NCI-H524 treated with DMSO at 0.1 percent for 48 hours (cell line): Measurements from ENCODE around the gene P2RX3.
A peak's percentile ranks its signal among the peaks of the same experiment; 100 is the strongest.

Experiments used
- DNase-seq: peaks from one replicate; lab custom pipeline; 2025; lab: John Stamatoyannopoulos, UW

The P2RX3 gene

GRCh38 chr11:57373146-57373545, 35.0 kb downstream of the P2RX3 start:
- no peak for DNase-seq

GRCh38 chr11:57374966-57375365, 36.8 kb downstream of the P2RX3 start:
- DNase-seq: no peak

GRCh38 chr11:57375490-57375889, 37.3 kb downstream of the P2RX3 start:
- DNase-seq: no peak

GRCh38 chr11:57376095-57377090, 38.2 kb downstream of the P2RX3 start:
- no peak for DNase-seq

GRCh38 chr11:57377107-57377506, 39.0 kb downstream of the P2RX3 start:
- DNase-seq: peak; percentile 48

- DNase-seq: no peak
Observed at GRCh38 chr11:57378186-57378585, 40.0 kb downstream of the P2RX3 start.

GRCh38 chr11:57379732-57380131, 41.6 kb downstream of the P2RX3 start:
- DNase-seq: no peak

- no peak for DNase-seq
Observed at GRCh38 chr11:57380975-57381374, 42.8 kb downstream of the P2RX3 start, which contains the start of gene PRG3. Gene PRG3, minus strand, starts transcription at chr11:57381150. Its CDS starts 442 bp downstream, at chr11:57380708.

- DNase-seq: no peak
Observed at GRCh38 chr11:57386178-57386940, 48.2 kb downstream of the P2RX3 start.

GRCh38 chr11:57387289-57388030, 49.3 kb downstream of the P2RX3 start:
- DNase-seq: no peak

GRCh38 chr11:57390535-57390934, 52.4 kb downstream of the P2RX3 start, which contains the start of gene PRG2:
Gene PRG2, minus strand, starts transcription at chr11:57390650. Its CDS starts 706 bp downstream, at chr11:57389944.
- DNase-seq: no peak

- no peak for DNase-seq
Observed at GRCh38 chr11:57391111-57391510, 53.0 kb downstream of the P2RX3 start.

GRCh38 chr11:57391539-57391938, 53.4 kb downstream of the P2RX3 start:
- DNase-seq: no peak

GRCh38 chr11:57392066-57392762, 54.1 kb downstream of the P2RX3 start:
- no peak for DNase-seq

GRCh38 chr11:57392763-57393105, 54.6 kb downstream of the P2RX3 start:
- no peak for DNase-seq

GRCh38 chr11:57394203-57394965, 56.2 kb downstream of the P2RX3 start:
- DNase-seq: no peak

- no peak for DNase-seq
Observed at GRCh38 chr11:57395905-57396623, 57.9 kb downstream of the P2RX3 start.

GRCh38 chr11:57396744-57397143, 58.6 kb downstream of the P2RX3 start:
- no peak for DNase-seq

- DNase-seq: no peak
Observed at GRCh38 chr11:57397394-57397990, 59.3 kb downstream of the P2RX3 start.

- DNase-seq: no peak
Observed at GRCh38 chr11:57399221-57399620, 61.1 kb downstream of the P2RX3 start.
